SK-N-SH treated with all-trans-retinoic acid at 6 μM for 48 hours (cell line): ENCODE measurements around the gene SMNDC1.

Experiments
- BACH2 ChIP-seq: fragments of 250-450 bp; sonication (Bioruptor Pico); IDR thresholded peaks from 2 replicates; pipeline ENCODE4 v1.9.0; 2021; ENCODE audit warnings: mild to moderate bottlenecking, borderline replicate concordance
- CSDC2 ChIP-seq: fragments of 250-450 bp; sonication (Bioruptor Pico); IDR thresholded peaks from 2 replicates; pipeline ENCODE4 v1.5.0; 2020; ENCODE audit warnings: mild to moderate bottlenecking, moderate library complexity
- PATZ1 ChIP-seq: fragments of 250-450 bp; sonication (Bioruptor Pico); IDR thresholded peaks from 2 replicates; pipeline ENCODE4 v1.8.0; 2020; ENCODE audit warnings: mild to moderate bottlenecking, moderate library complexity, borderline replicate concordance
- SNAI2 ChIP-seq: fragments of 250-450 bp; sonication (Bioruptor Pico); IDR thresholded peaks from 2 replicates; pipeline ENCODE4 v1.5.0; 2020; ENCODE audit warnings: mild to moderate bottlenecking, moderate library complexity
- ZFP3 ChIP-seq: fragments of 250-450 bp; sonication (Bioruptor Pico); IDR thresholded peaks from 2 replicates; pipeline ENCODE4 v1.5.0; 2020; ENCODE audit warnings: mild to moderate bottlenecking, moderate library complexity
- ZNF565 ChIP-seq: fragments of 450-650 bp; formaldehyde crosslinking; conservative IDR thresholded peaks from 2 replicates; pipeline ENCODE4 v1.5.0; 2020; ENCODE audit warnings: low read depth, mild to moderate bottlenecking, moderate library complexity

- TF ChIP-seq PATZ1 (no peak), ZFP3 (no peak), SNAI2 (no peak), ZNF565 (CRISPR knock-in tag) (no peak), CSDC2 (no peak), BACH2 (CRISPR knock-in tag) (no peak)
These were observed 48.2 kb upstream of the SMNDC1 start for GRCh38 chr10:110352930-110353243.
